ENCODE data around the gene CELF5.
"Not testable (repeated sequence)": the region's sequence is repeated elsewhere in the genome, so short reads cannot be mapped to it uniquely, and the experiment has no call there.

The CELF5 gene

GRCh38 chr19:3207461-3208242 is 16.8 kb upstream of the CELF5 start:
- DNase-seq (ENCODE audit: low read depth), result no peak

GRCh38 chr19:3208317-3209207 is 15.9 kb upstream of the CELF5 start:
- no peak for DNase-seq (ENCODE audit: low read depth)

GRCh38 chr19:3210347-3211017 is 14.0 kb upstream of the CELF5 start:
- peak; percentile 10 for DNase-seq (ENCODE audit: low read depth)

- no peak for DNase-seq (ENCODE audit: low read depth)
Observed at GRCh38 chr19:3211191-3211590, 13.3 kb upstream of the CELF5 start.

- no peak for DNase-seq (ENCODE audit: low read depth)
Observed at GRCh38 chr19:3213159-3213558, 11.3 kb upstream of the CELF5 start.

- no peak for DNase-seq (ENCODE audit: low read depth)
Observed at GRCh38 chr19:3216874-3217273, 7.6 kb upstream of the CELF5 start.

- no peak for DNase-seq (ENCODE audit: low read depth)
Observed at GRCh38 chr19:3220576-3220975, 3.9 kb upstream of the CELF5 start.

- not testable (repeated sequence) for DNase-seq (ENCODE audit: low read depth)
Observed at GRCh38 chr19:3221576-3221975, 2.9 kb upstream of the CELF5 start.

GRCh38 chr19:3222709-3223108 is 1.8 kb upstream of the CELF5 start:
- no peak for DNase-seq (ENCODE audit: low read depth)

GRCh38 chr19:3225169-3225485 is 666 bp downstream of the CELF5 start:
- no peak for DNase-seq (ENCODE audit: low read depth)

GRCh38 chr19:3225677-3226093 is 1.2 kb downstream of the CELF5 start:
- DNase-seq (ENCODE audit: low read depth), result no peak

GRCh38 chr19:3227054-3227626 is 2.7 kb downstream of the CELF5 start:
- DNase-seq (ENCODE audit: low read depth), result no peak

- no peak for DNase-seq (ENCODE audit: low read depth)
Observed at GRCh38 chr19:3229346-3229743, 4.9 kb downstream of the CELF5 start.

- DNase-seq (ENCODE audit: low read depth), result no peak
Observed at GRCh38 chr19:3229888-3230496, 5.5 kb downstream of the CELF5 start.

GRCh38 chr19:3231288-3231687 is 6.8 kb downstream of the CELF5 start:
- no peak for DNase-seq (ENCODE audit: low read depth)

- DNase-seq (ENCODE audit: low read depth), result no peak
Observed at GRCh38 chr19:3233116-3233515, 8.7 kb downstream of the CELF5 start.

GRCh38 chr19:3233831-3234230 is 9.4 kb downstream of the CELF5 start:
- no peak for DNase-seq (ENCODE audit: low read depth)

GRCh38 chr19:3234800-3235199 is 10.3 kb downstream of the CELF5 start:
- no peak for DNase-seq (ENCODE audit: low read depth)

- not testable (repeated sequence) for DNase-seq (ENCODE audit: low read depth)
Observed at GRCh38 chr19:3235604-3236003, 11.1 kb downstream of the CELF5 start.

- no peak for DNase-seq (ENCODE audit: low read depth)
Observed at GRCh38 chr19:3236272-3236671, 11.8 kb downstream of the CELF5 start.

- no peak for DNase-seq (ENCODE audit: low read depth)
Observed at GRCh38 chr19:3238066-3238561, 13.7 kb downstream of the CELF5 start.

GRCh38 chr19:3239367-3239766 is 14.9 kb downstream of the CELF5 start:
- DNase-seq (ENCODE audit: low read depth), result no peak

Data from amniotic epithelial cell (primary cell).